ENCODE results near the gene CHRNA7. TPM values are rescaled to one million over a fixed set of nuclear protein-coding genes. Genes with fewer than 3 reads are reported as not detected.
A peak's percentile ranks its signal among the peaks of the same experiment; 100 is the strongest.

Gene CHRNA7
- polyA plus RNA-seq, 1 of the 3 experiments (the other 2 are of a cell fraction): 0.38 TPM

- no peaks in the 10 kb centered on the region for H3K9me3 ChIP-seq
- peaks cover 0 to 29% of the 10 kb centered on the region in 2 experiments; a peak in 2 of 4 replicates for H3K4me1 ChIP-seq (ENCODE audit: control insufficient read depth in 1 of 2, insufficient read depth in 2 of 2, low read depth in 1 of 2, low read length in 1 of 2)
- ChIA-PET CTCF (interaction anchor here (0.6 to 6.9 kb wide), 47 partner anchors 8 to 387 kb away, joined by 3 to 167 read pairs (median 6); partner anchors contain the start of gene OTUD7A), POLR2A (interaction anchor here (0.8 to 2.2 kb wide), 6 partner anchors 44 to 88 kb away, joined by 3 to 17 read pairs (median 4); no protein-coding TSS in a partner anchor)
- peak overlapping the region; percentile 96 for H2AFZ ChIP-seq (ENCODE audit: low read depth)
- no peaks in the 10 kb centered on the region for H3K36me3 ChIP-seq (replicated peaks in 1 of 2; ENCODE audit: control insufficient read depth in 1 of 2, insufficient read depth in 2 of 2, low read length in 1 of 2)
- no peaks in the 10 kb centered on the region; the same call in 1 of the 2 replicates for H3K9me2 ChIP-seq
- peak overlapping the region; percentile 58 to 59 for H3K4me3 ChIP-seq (ENCODE audit: low read depth in 2 of 2, low read length in 1 of 2)
- 2% methylated on average over 10 of the region's 16 CpGs for WGBS (ENCODE audit: low lambda C conversion rate)
- H3K27ac ChIP-seq (ENCODE audit: low read depth in 2 of 2, low read length in 1 of 2): peak overlapping the region in 1 of 2 experiments; percentile 92; a peak in 2 of 4 replicates
- no peaks in the 10 kb centered on the region for H4K20me1 ChIP-seq (ENCODE audit: insufficient read depth)
- H3K27me3 ChIP-seq (ENCODE audit: insufficient read depth): peaks cover 23% of the 10 kb centered on the region; the same call in 1 of the 2 replicates
- TF ChIP-seq RAD21 (IDR thresholded peaks at IDR 0.05; ENCODE audit: low read length): peak; percentile 58
- peak; percentile 24 for TF ChIP-seq SMC3 (IDR thresholded peaks at IDR 0.05; ENCODE audit: low read depth, low read length)
- no peak for TF ChIP-seq USF1 (IDR thresholded peaks at IDR 0.05; ENCODE audit: borderline replicate concordance, low read depth)
- TF ChIP-seq EZH2phosphoT487 (IDR thresholded peaks at IDR 0.05; ENCODE audit: borderline replicate concordance, low read depth): no peak
- peak; percentile 28 for TF ChIP-seq CHD2 (IDR thresholded peaks at IDR 0.05; ENCODE audit: low read length, partially characterized antibody)
- peak; percentile 72; the same call in 1 of the 2 replicates for TF ChIP-seq MXI1 (IDR thresholded peaks at IDR 0.05; ENCODE audit: low read depth, low read length)
- peak; percentile 54 for TF ChIP-seq CTCF (IDR thresholded peaks at IDR 0.05)
- peak overlapping the region; percentile 93 for H3K4me2 ChIP-seq
- no peak overlapping the region; the same call in 1 of the 2 replicates for H3K9ac ChIP-seq
- H3K79me2 ChIP-seq (ENCODE audit: insufficient read depth): no peaks in the 10 kb centered on the region
- DNase-seq: peak; percentile 80
- H3F3A ChIP-seq (replicated peaks; ENCODE audit: insufficient read depth): no peaks in the 10 kb centered on the region
Observed at GRCh38 chr15:32029409-32029861, 880 bp upstream of the CHRNA7 start.

GRCh38 chr15:32030795-32031194, 480 bp downstream of the CHRNA7 start:
- WGBS (ENCODE audit: low lambda C conversion rate): 3% methylated on average over 6 of the region's 21 CpGs
- peak overlapping the region; percentile 51 to 57; a peak in 3 of 4 replicates for H3K4me3 ChIP-seq (ENCODE audit: low read depth in 2 of 2, low read length in 1 of 2)

More at GRCh38 chr15:32030795-32031194, 480 bp downstream of the CHRNA7 start:
- Histone ChIP-seq H3K27me3 (ENCODE audit: insufficient read depth) (peaks cover 23% of the 10 kb centered on the region; the same call in 1 of the 2 replicates), H3K9ac (no peak overlapping the region), H3K9me2 (no peaks in the 10 kb centered on the region; the same call in 1 of the 2 replicates), H3K27ac (ENCODE audit: low read depth in 2 of 2, low read length in 1 of 2) (peak overlapping the region in 1 of 2 experiments; percentile 79; a peak in 2 of 4 replicates), H3K4me1 (ENCODE audit: control insufficient read depth in 1 of 2, insufficient read depth in 2 of 2, low read depth in 1 of 2, low read length in 1 of 2) (peaks cover 0 to 34% of the 10 kb centered on the region in 2 experiments; a peak in 2 of 4 replicates), H4K20me1 (ENCODE audit: insufficient read depth) (no peaks in the 10 kb centered on the region), H3F3A (replicated peaks; ENCODE audit: insufficient read depth) (no peaks in the 10 kb centered on the region), H3K36me3 (replicated peaks in 1 of 2; ENCODE audit: control insufficient read depth in 1 of 2, insufficient read depth in 2 of 2, low read length in 1 of 2) (no peaks in the 10 kb centered on the region), H2AFZ (ENCODE audit: low read depth) (peak overlapping the region; percentile 76; the same call in 1 of the 2 replicates), H3K4me2 (peak overlapping the region; percentile 89), H3K9me3 (no peaks in the 10 kb centered on the region), H3K79me2 (ENCODE audit: insufficient read depth) (no peaks in the 10 kb centered on the region)
- ChIA-PET POLR2A (interaction anchor here (0.6 to 2.2 kb wide), 4 partner anchors 32 to 1743 kb away, joined by 3 to 6 read pairs (median 4); no protein-coding TSS in a partner anchor), CTCF (interaction anchor here (0.5 to 6.9 kb wide), 10 partner anchors 11 to 78 kb away, joined by 3 to 167 read pairs (median 5); no protein-coding TSS in a partner anchor)
- DNase-seq: peak; percentile 46
- TF ChIP-seq EP300 (IDR thresholded peaks at IDR 0.05; ENCODE audit: borderline replicate concordance in 1 of 2, low read depth in 1 of 2, low read length in 1 of 2): no peak
- no peak for TF ChIP-seq RAD21 (IDR thresholded peaks at IDR 0.05; ENCODE audit: low read length)

All from SK-N-SH (cell line).